ENCODE measurements around the gene TNFSF9.
A peak's percentile ranks its signal among the peaks of the same experiment; 100 is the strongest.

Gene TNFSF9

GRCh38 chr19:6573350-6573749, 42.5 kb downstream of the TNFSF9 start:
- DNase-seq: no peak

- no peak for DNase-seq
Measured at GRCh38 chr19:6576869-6577475, 46.1 kb downstream of the TNFSF9 start.

GRCh38 chr19:6577476-6578125, 46.8 kb downstream of the TNFSF9 start:
- DNase-seq: no peak

GRCh38 chr19:6579450-6580178, 48.8 kb downstream of the TNFSF9 start:
- DNase-seq: no peak

- DNase-seq: peak; percentile 85
Measured at GRCh38 chr19:6580313-6580712, 49.5 kb downstream of the TNFSF9 start.

- DNase-seq: peak; percentile 29
Measured at GRCh38 chr19:6582515-6583484, 52.0 kb downstream of the TNFSF9 start.
